Measurements from ENCODE around the gene TOR4A.

TOR4A gene

GRCh38 chr9:137307255-137308056 is 29.9 kb downstream of the TOR4A start:
- ATAC-seq (ENCODE audit: insufficient read depth, low read depth) (no peak), DNase-seq (no peak)
- H3K9me3 ChIP-seq (ENCODE audit: insufficient read depth, low read length, severe bottlenecking): no peaks in the 10 kb centered on the region
- H2AFZ ChIP-seq (ENCODE audit: low read depth, low read length): no peak overlapping the region
- H3K27me3 ChIP-seq (ENCODE audit: insufficient read depth, low read length, poor library complexity): no peaks in the 10 kb centered on the region
- H4K20me1 ChIP-seq (ENCODE audit: insufficient read depth, low read length): no peaks in the 10 kb centered on the region
- no peaks in the 10 kb centered on the region for H3K36me3 ChIP-seq (ENCODE audit: insufficient read depth, low read length)
- no peaks in the 10 kb centered on the region for H3K4me1 ChIP-seq (ENCODE audit: insufficient read depth, low read length)
- H3K4me3 ChIP-seq (ENCODE audit: low read depth in 1 of 2, low read length in 2 of 2): no peak overlapping the region
- H3K4me2 ChIP-seq (ENCODE audit: insufficient read depth, low read length): no peak overlapping the region
- H3K9ac ChIP-seq (ENCODE audit: low read depth, low read length): no peak overlapping the region
- no peak overlapping the region for H3K27ac ChIP-seq (ENCODE audit: low read length)
- no peaks in the 10 kb centered on the region for H3K79me2 ChIP-seq (ENCODE audit: insufficient read depth, low read length)
- no peak for TF ChIP-seq EZH2 (IDR thresholded peaks at IDR 0.05; ENCODE audit: borderline replicate concordance, low read depth, low read length, severe bottlenecking)
- TF ChIP-seq CTCF (IDR thresholded peaks at IDR 0.05; ENCODE audit: borderline replicate concordance, extremely low read depth, low read length, poor library complexity, severe bottlenecking): no peak

- TF ChIP-seq CTCF (IDR thresholded peaks at IDR 0.05; ENCODE audit: borderline replicate concordance, extremely low read depth, low read length, poor library complexity, severe bottlenecking) (no peak), EZH2 (IDR thresholded peaks at IDR 0.05; ENCODE audit: borderline replicate concordance, low read depth, low read length, severe bottlenecking) (no peak)
- no peak for ATAC-seq (ENCODE audit: insufficient read depth, low read depth)
- no peak overlapping the region for H3K4me3 ChIP-seq (ENCODE audit: low read depth in 1 of 2, low read length in 2 of 2)
- H3K27ac ChIP-seq (ENCODE audit: low read length): no peak overlapping the region
- DNase-seq: no peak
- no peaks in the 10 kb centered on the region for H3K9me3 ChIP-seq (ENCODE audit: insufficient read depth, low read length, severe bottlenecking)
- no peaks in the 10 kb centered on the region for H4K20me1 ChIP-seq (ENCODE audit: insufficient read depth, low read length)
- H3K9ac ChIP-seq (ENCODE audit: low read depth, low read length): no peak overlapping the region
- H3K79me2 ChIP-seq (ENCODE audit: insufficient read depth, low read length): no peaks in the 10 kb centered on the region
- H3K4me2 ChIP-seq (ENCODE audit: insufficient read depth, low read length): no peak overlapping the region
- no peaks in the 10 kb centered on the region for H3K4me1 ChIP-seq (ENCODE audit: insufficient read depth, low read length)
- no peaks in the 10 kb centered on the region for H3K36me3 ChIP-seq (ENCODE audit: insufficient read depth, low read length)
- no peak overlapping the region for H2AFZ ChIP-seq (ENCODE audit: low read depth, low read length)
- H3K27me3 ChIP-seq (ENCODE audit: insufficient read depth, low read length, poor library complexity): no peaks in the 10 kb centered on the region
These were observed 30.6 kb downstream of the TOR4A start for GRCh38 chr9:137308057-137308619.

GRCh38 chr9:137309368-137310188 is 32.1 kb downstream of the TOR4A start:
- H3K79me2 ChIP-seq (ENCODE audit: insufficient read depth, low read length): no peaks in the 10 kb centered on the region
- no peaks in the 10 kb centered on the region for H3K4me1 ChIP-seq (ENCODE audit: insufficient read depth, low read length)
- H3K4me3 ChIP-seq (ENCODE audit: low read depth in 1 of 2, low read length in 2 of 2): no peak overlapping the region
- no peak overlapping the region for H3K9ac ChIP-seq (ENCODE audit: low read depth, low read length)
- H3K9me3 ChIP-seq (ENCODE audit: insufficient read depth, low read length, severe bottlenecking): no peaks in the 10 kb centered on the region
- no peaks in the 10 kb centered on the region for H3K36me3 ChIP-seq (ENCODE audit: insufficient read depth, low read length)
- ATAC-seq (ENCODE audit: insufficient read depth, low read depth) (no peak), DNase-seq (no peak)
- no peak overlapping the region for H2AFZ ChIP-seq (ENCODE audit: low read depth, low read length)
- H3K27me3 ChIP-seq (ENCODE audit: insufficient read depth, low read length, poor library complexity): no peaks in the 10 kb centered on the region
- no peak overlapping the region for H3K27ac ChIP-seq (ENCODE audit: low read length)
- TF ChIP-seq CTCF (IDR thresholded peaks at IDR 0.05; ENCODE audit: borderline replicate concordance, extremely low read depth, low read length, poor library complexity, severe bottlenecking): no peak
- no peak for TF ChIP-seq EZH2 (IDR thresholded peaks at IDR 0.05; ENCODE audit: borderline replicate concordance, low read depth, low read length, severe bottlenecking)
- H4K20me1 ChIP-seq (ENCODE audit: insufficient read depth, low read length): no peaks in the 10 kb centered on the region
- H3K4me2 ChIP-seq (ENCODE audit: insufficient read depth, low read length): no peak overlapping the region
